ENCODE measurements around the gene ADK. TPM values are rescaled to one million over a fixed set of nuclear protein-coding genes. Genes with fewer than 3 reads are reported as not detected.

ADK gene
- total RNA-seq, 1 donor from 2014 or later: 53.7 TPM

GRCh38 chr10:74669210-74669609 lies 518.2 kb downstream of the ADK start:
- DNase-seq (ENCODE audit: low read depth): no peak
- no peak overlapping the region for H3K4me3 ChIP-seq (ENCODE audit: low read depth, low read length)
- no peak for FAIRE-seq
- peaks cover 3% of the 10 kb centered on the region for H3K36me3 ChIP-seq (ENCODE audit: control insufficient read depth, insufficient read depth, low read length)
- TF ChIP-seq, protein P1, sequence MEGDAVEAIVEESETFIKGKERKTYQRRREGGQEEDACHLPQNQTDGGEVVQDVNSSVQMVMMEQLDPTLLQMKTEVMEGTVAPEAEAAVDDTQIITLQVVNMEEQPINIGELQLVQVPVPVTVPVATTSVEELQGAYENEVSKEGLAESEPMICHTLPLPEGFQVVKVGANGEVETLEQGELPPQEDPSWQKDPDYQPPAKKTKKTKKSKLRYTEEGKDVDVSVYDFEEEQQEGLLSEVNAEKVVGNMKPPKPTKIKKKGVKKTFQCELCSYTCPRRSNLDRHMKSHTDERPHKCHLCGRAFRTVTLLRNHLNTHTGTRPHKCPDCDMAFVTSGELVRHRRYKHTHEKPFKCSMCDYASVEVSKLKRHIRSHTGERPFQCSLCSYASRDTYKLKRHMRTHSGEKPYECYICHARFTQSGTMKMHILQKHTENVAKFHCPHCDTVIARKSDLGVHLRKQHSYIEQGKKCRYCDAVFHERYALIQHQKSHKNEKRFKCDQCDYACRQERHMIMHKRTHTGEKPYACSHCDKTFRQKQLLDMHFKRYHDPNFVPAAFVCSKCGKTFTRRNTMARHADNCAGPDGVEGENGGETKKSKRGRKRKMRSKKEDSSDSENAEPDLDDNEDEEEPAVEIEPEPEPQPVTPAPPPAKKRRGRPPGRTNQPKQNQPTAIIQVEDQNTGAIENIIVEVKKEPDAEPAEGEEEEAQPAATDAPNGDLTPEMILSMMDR (IDR thresholded peaks at IDR 0.05; ENCODE audit: insufficient read depth, low read length, severe bottlenecking): no peak
- no peaks in the 10 kb centered on the region for H3K27me3 ChIP-seq (ENCODE audit: control insufficient read depth, insufficient read depth, low read length)

DNA sequence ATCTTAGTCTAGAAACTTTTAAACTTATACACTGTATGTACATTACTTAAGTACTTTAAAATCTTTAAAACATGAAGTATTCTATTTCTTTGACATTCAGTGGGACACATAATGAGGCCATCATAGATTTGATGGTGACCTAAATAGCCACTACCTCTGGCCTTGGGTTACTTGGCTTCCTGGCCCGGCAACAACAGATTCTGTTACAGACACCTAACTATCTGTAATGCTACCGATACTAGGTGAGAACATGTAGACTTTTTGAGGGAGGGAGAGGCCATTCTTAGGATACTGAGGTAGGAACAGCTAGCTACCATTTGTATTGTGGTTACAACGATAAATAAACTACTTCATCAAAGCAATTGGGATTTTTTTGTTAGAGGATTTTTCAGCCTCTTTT lies 520.7 kb downstream of the ADK start:
- FAIRE-seq (no peak), DNase-seq (ENCODE audit: low read depth) (no peak)
- H3K4me3 ChIP-seq (ENCODE audit: low read depth, low read length): no peak overlapping the region
- TF ChIP-seq, protein P1 (IDR thresholded peaks at IDR 0.05; ENCODE audit: insufficient read depth, low read length, severe bottlenecking): no peak
- H3K27me3 ChIP-seq (ENCODE audit: control insufficient read depth, insufficient read depth, low read length): no peaks in the 10 kb centered on the region
- peaks cover 3% of the 10 kb centered on the region for H3K36me3 ChIP-seq (ENCODE audit: control insufficient read depth, insufficient read depth, low read length)

DNA sequence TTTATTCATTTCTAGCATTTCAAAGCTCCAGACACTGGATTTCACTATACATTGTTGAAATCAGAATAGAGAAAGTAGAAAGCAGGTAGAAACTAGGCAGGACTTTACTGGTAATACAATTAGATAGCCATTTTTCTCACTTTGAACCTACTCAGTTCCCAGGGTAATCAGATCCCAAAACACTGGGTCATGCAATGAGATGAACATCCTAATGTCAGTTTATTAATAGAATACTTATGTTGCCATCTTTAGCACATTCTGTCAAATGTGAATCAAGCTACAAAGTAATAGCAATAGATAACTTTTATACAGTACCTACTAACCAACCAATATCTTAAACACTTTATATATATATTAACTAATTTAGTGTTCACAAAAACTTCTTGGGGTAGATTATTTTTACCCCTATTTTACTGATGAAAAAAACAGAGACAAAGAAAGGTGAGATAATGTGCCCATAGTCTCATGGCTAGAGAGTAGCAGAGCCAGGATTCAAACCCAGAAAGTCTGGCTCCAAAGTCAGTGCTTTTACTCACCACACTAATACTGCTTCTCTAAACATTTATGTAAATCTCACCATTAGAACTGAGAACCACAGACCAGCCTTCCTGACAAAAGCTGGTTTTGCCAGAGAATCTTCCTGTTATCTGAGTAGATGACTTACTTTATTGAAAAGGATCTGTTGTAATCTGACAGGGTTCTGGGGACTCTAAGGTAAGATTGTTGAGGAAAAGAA lies 521.6 kb downstream of the ADK start:
- no peak for FAIRE-seq
- H3K27me3 ChIP-seq (ENCODE audit: control insufficient read depth, insufficient read depth, low read length): no peaks in the 10 kb centered on the region
- TF ChIP-seq, protein P1 (IDR thresholded peaks at IDR 0.05; ENCODE audit: insufficient read depth, low read length, severe bottlenecking): no peak
- no peak for DNase-seq (ENCODE audit: low read depth)
- no peak overlapping the region for H3K4me3 ChIP-seq (ENCODE audit: low read depth, low read length)
- peaks cover 3% of the 10 kb centered on the region for H3K36me3 ChIP-seq (ENCODE audit: control insufficient read depth, insufficient read depth, low read length)

GRCh38 chr10:74674927-74675326 lies 523.9 kb downstream of the ADK start:
- DNase-seq (ENCODE audit: low read depth) (no peak), FAIRE-seq (no peak)
- Histone ChIP-seq H3K27me3 (ENCODE audit: control insufficient read depth, insufficient read depth, low read length) (no peaks in the 10 kb centered on the region), H3K36me3 (ENCODE audit: control insufficient read depth, insufficient read depth, low read length) (peaks cover 3% of the 10 kb centered on the region), H3K4me3 (ENCODE audit: low read depth, low read length) (no peak overlapping the region)
- TF ChIP-seq, protein P1 (IDR thresholded peaks at IDR 0.05; ENCODE audit: insufficient read depth, low read length, severe bottlenecking): no peak

DNA sequence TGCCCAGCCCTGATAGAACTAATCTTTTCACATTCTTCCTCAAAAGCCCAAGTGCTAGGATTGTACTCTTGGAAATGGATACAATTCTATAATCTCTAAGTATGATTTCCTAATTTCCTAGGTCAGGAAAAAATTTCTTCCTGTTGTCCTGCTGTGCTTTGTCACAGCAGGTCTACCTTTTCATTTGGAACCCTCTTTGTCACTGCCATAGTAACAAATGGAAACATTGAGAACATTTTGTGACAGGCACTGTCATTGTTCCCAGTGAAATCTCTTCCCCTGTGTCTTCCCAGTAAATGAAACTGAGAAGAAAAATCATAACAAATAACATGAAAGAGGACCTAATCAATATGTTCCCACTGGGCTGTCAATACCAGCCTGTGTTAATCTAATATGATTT lies 524.5 kb downstream of the ADK start:
- H3K4me3 ChIP-seq (ENCODE audit: low read depth, low read length): no peak overlapping the region
- H3K27me3 ChIP-seq (ENCODE audit: control insufficient read depth, insufficient read depth, low read length): no peaks in the 10 kb centered on the region
- TF ChIP-seq, protein P1 (IDR thresholded peaks at IDR 0.05; ENCODE audit: insufficient read depth, low read length, severe bottlenecking): no peak
- peaks cover 3% of the 10 kb centered on the region for H3K36me3 ChIP-seq (ENCODE audit: control insufficient read depth, insufficient read depth, low read length)
- DNase-seq (ENCODE audit: low read depth) (no peak), FAIRE-seq (no peak)

GRCh38 chr10:74677951-74678350 lies 526.9 kb downstream of the ADK start:
- Histone ChIP-seq H3K36me3 (ENCODE audit: control insufficient read depth, insufficient read depth, low read length) (peaks cover 3% of the 10 kb centered on the region), H3K27me3 (ENCODE audit: control insufficient read depth, insufficient read depth, low read length) (no peaks in the 10 kb centered on the region), H3K4me3 (ENCODE audit: low read depth, low read length) (no peak overlapping the region)
- TF ChIP-seq, protein P1 (IDR thresholded peaks at IDR 0.05; ENCODE audit: insufficient read depth, low read length, severe bottlenecking): no peak
- FAIRE-seq (no peak), DNase-seq (ENCODE audit: low read depth) (no peak)

All from bronchial epithelial cell (primary cell).